Nephron (organoid): Measurements from ENCODE around the gene SCGN.

Experiments
- H3K27ac Mint-ChIP-seq, 3 experiments: 2 replicates each; pipeline ENCODE4 v1.8.0; 2020; ENCODE audit warnings: mixed read lengths in 3 of 3, mild to moderate bottlenecking in 2 of 3, moderate library complexity in 1 of 3
- H3K27me3 Mint-ChIP-seq: 2 replicates; pipeline ENCODE4 v1.8.0; 2021; ENCODE audit warnings: low read depth, mild to moderate bottlenecking, moderate library complexity, mixed read lengths
- H3K36me3 Mint-ChIP-seq: 2 replicates; pipeline ENCODE4 v1.8.0; 2020; ENCODE audit warnings: low read depth, mixed read lengths
- H3K4me1 Mint-ChIP-seq: 2 replicates; pipeline ENCODE4 v1.8.0; 2020; ENCODE audit warnings: mixed read lengths
- H3K4me3 Mint-ChIP-seq, 3 experiments: 2 replicates each; pipeline ENCODE4 v1.8.0; 2020; ENCODE audit warnings: mild to moderate bottlenecking in 3 of 3, mixed read lengths in 3 of 3, moderate library complexity in 2 of 3
- H3K9me3 Mint-ChIP-seq: 2 replicates; pipeline ENCODE4 v1.8.0; 2020; ENCODE audit warnings: mixed read lengths
- TF ChIP-seq, protein P1 (sequence below), 3 experiments: fragments of 200-600 bp; sonication (generic); IDR thresholded peaks; one replicate each; pipeline ENCODE4 v1.5.0; 2021; ENCODE audit warnings: antibody characterized with exemption in 3 of 3; ENCODE audit not compliant: unreplicated experiment in 3 of 3

The SCGN gene

GRCh38 chr6:25640891-25641290 is 11.1 kb upstream of the SCGN start:
- Mint-ChIP-seq H3K4me3 (no peak overlapping the region), H3K36me3 (no peaks in the 10 kb centered on the region), H3K4me1 (peaks cover 6% of the 10 kb centered on the region), H3K27ac (peak overlapping the region in 1 of 3 experiments; percentile 11), H3K27me3 (peaks cover 23% of the 10 kb centered on the region), H3K9me3 (no peaks in the 10 kb centered on the region)
- TF ChIP-seq, protein P1, sequence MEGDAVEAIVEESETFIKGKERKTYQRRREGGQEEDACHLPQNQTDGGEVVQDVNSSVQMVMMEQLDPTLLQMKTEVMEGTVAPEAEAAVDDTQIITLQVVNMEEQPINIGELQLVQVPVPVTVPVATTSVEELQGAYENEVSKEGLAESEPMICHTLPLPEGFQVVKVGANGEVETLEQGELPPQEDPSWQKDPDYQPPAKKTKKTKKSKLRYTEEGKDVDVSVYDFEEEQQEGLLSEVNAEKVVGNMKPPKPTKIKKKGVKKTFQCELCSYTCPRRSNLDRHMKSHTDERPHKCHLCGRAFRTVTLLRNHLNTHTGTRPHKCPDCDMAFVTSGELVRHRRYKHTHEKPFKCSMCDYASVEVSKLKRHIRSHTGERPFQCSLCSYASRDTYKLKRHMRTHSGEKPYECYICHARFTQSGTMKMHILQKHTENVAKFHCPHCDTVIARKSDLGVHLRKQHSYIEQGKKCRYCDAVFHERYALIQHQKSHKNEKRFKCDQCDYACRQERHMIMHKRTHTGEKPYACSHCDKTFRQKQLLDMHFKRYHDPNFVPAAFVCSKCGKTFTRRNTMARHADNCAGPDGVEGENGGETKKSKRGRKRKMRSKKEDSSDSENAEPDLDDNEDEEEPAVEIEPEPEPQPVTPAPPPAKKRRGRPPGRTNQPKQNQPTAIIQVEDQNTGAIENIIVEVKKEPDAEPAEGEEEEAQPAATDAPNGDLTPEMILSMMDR (IDR thresholded peaks at IDR 0.05; ENCODE audit: unreplicated experiment in 3 of 3) = no peak

GRCh38 chr6:25641377-25641776 is 10.6 kb upstream of the SCGN start:
- H3K27me3 Mint-ChIP-seq = peaks cover 27% of the 10 kb centered on the region
- peak overlapping the region in 1 of 3 experiments; percentile 82 for H3K27ac Mint-ChIP-seq
- H3K9me3 Mint-ChIP-seq = no peaks in the 10 kb centered on the region
- H3K4me3 Mint-ChIP-seq = no peak overlapping the region
- H3K4me1 Mint-ChIP-seq = peaks cover 6% of the 10 kb centered on the region
- H3K36me3 Mint-ChIP-seq = no peaks in the 10 kb centered on the region
- TF ChIP-seq, protein P1 (IDR thresholded peaks at IDR 0.05; ENCODE audit: unreplicated experiment in 3 of 3) = no peak

DNA sequence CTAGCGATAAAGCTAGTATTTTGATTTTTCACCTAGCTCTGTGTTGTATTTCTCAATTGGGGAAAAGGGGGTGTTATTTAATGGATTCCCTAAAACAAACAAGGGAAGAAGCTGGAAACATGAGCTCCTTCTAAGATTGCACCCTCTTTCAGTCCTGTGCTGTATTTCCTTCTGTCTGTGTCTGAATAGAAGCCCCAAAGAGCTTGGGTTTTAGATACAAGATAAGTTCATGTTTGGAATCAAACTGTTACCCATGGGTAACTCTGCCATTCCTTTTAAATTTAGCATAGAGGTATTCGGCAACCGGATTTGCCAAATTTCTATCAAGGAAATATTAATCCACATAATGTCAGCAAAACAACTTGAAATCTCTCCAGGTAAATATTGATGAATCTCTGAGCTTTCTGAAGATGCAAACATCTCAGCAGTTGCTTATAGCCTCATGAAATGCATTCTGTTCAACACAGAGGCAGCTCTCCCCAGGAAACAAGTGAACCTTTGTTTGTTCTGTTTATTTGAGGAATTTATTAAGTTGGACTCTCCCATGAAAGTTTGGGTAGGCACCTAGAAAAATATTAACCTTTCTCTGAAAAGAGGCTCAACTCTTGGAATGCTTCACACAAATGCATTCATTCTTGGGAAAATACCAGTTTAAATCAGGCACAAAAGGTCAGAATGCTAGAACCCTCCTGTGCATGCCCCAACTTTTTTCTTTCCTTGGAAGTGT is 9.9 kb upstream of the SCGN start:
- TF ChIP-seq, protein P1 (IDR thresholded peaks at IDR 0.05; ENCODE audit: unreplicated experiment in 3 of 3) = no peak
- Mint-ChIP-seq H3K27ac (peak overlapping the region; percentile 35 to 82 (median 71)), H3K4me3 (no peak overlapping the region), H3K27me3 (peaks cover 27% of the 10 kb centered on the region), H3K36me3 (no peaks in the 10 kb centered on the region), H3K4me1 (peaks cover 6% of the 10 kb centered on the region), H3K9me3 (no peaks in the 10 kb centered on the region)

DNA sequence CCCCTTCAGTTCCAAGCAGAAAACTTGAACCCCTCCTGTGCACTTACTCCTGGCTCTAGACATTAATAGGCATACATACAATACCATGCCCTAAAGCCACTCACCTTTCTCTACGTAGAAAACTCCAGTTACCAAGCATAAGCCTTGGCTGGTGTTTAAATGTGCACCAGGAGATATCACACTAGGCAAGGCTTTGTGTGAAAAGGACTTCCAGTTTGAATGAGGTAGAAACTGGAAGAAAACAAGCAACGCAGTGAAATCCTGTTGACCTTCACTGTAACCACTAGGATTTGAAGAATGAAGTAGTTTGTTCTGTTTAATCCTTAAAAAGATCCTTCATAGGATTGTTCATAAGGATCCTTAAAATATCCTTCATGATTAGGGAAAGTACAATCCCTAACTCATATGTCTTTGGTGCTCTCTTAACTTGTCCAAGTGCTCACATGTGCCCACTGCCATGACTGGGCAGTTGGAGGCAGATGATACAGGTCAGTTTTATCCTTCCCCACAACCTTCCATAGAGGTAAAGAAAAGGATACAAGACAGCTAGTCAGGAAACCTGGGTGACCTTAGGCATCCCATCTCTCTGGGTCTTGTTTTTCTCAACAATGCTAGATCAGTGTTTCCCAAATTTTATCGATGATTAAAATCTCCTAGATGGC is 9.2 kb upstream of the SCGN start:
- peaks cover 6% of the 10 kb centered on the region for H3K4me1 Mint-ChIP-seq
- no peaks in the 10 kb centered on the region for H3K36me3 Mint-ChIP-seq
- peak overlapping the region; percentile 35 to 82 (median 71) for H3K27ac Mint-ChIP-seq

DNA sequence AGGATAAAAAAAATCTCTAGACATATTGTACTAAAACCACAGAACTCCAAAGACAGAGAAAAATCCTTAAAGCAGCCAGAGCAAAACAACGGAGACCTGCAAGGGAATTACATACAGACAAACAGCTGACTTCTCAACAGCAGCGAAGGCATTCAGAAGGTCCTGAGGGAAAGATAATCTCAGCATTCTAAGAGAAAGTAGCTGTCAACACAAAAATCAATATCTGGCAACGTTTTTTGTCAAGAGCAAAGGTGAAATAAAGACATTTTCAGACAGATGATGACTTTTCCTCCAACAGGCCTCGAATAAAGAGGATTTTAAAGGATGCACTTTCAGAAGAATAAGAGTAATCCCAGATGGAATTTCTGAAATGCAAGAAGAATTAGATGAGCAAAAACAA is 6.1 kb upstream of the SCGN start:
- TF ChIP-seq, protein P1 (IDR thresholded peaks at IDR 0.05; ENCODE audit: unreplicated experiment in 3 of 3) = no peak
- peaks cover 51% of the 10 kb centered on the region for H3K27me3 Mint-ChIP-seq
- H3K9me3 Mint-ChIP-seq = no peaks in the 10 kb centered on the region
- H3K27ac Mint-ChIP-seq = no peak overlapping the region
- H3K4me3 Mint-ChIP-seq = no peak overlapping the region
- H3K4me1 Mint-ChIP-seq = peaks cover 6% of the 10 kb centered on the region
- H3K36me3 Mint-ChIP-seq = no peaks in the 10 kb centered on the region

More for the DNA sequence above, 9.2 kb upstream of the SCGN start:
- TF ChIP-seq, protein P1 (IDR thresholded peaks at IDR 0.05; ENCODE audit: unreplicated experiment in 3 of 3) = no peak
- Mint-ChIP-seq H3K4me3 (no peak overlapping the region), H3K27me3 (peaks cover 31% of the 10 kb centered on the region), H3K9me3 (no peaks in the 10 kb centered on the region)
